CD8-positive, alpha-beta memory T cell (primary cell): ENCODE results near the gene PCDHA6. TPM values are rescaled to one million over a fixed set of nuclear protein-coding genes. Genes with fewer than 3 reads are reported as not detected.
"Not testable (repeated sequence)": the region's sequence is repeated elsewhere in the genome, so short reads cannot be mapped to it uniquely, and the experiment has no call there.

Source experiments
- CTCF ChIA-PET: fragments of 350-600 bp; sonication (Branson Sonifier 250); formaldehyde crosslinking; loops from one replicate; lab custom pipeline; 2021; ENCODE audit warnings: antibody characterized with exemption; lab: Charles Lee
- POLR2A ChIA-PET: fragments of 350-600 bp; sonication (Branson Sonifier 250); formaldehyde crosslinking; loops from one replicate; lab custom pipeline; 2021; ENCODE audit warnings: antibody characterized with exemption; lab: Charles Lee
- DNase-seq, 5 donors: peaks; one replicate each; pipeline versions ENCODE4 v3.0.0 to v3.0.0-alpha.2; 2020 to 2022; ENCODE audit warnings: mixed read lengths in 1 of 5
- H3K27ac ChIP-seq: one replicate; pipeline ENCODE4 v1.7.0; 2013; ENCODE audit warnings: low read depth, mild to moderate bottlenecking, low read length, moderate library complexity
- H3K27me3 ChIP-seq: 2 replicates; pipeline ENCODE4 v1.7.0; 2013; ENCODE audit warnings: low read length, mild to moderate bottlenecking; ENCODE audit not compliant: insufficient read depth, poor library complexity, severe bottlenecking
- H3K36me3 ChIP-seq: 2 replicates; pipeline ENCODE4 v1.7.0; 2013; ENCODE audit warnings: mild to moderate bottlenecking, low read length, moderate library complexity; ENCODE audit not compliant: insufficient read depth
- H3K4me1 ChIP-seq: 2 replicates; pipeline ENCODE4 v1.7.0; 2013; ENCODE audit warnings: mild to moderate bottlenecking, low read length, moderate library complexity; ENCODE audit not compliant: insufficient read depth
- H3K4me3 ChIP-seq: 2 replicates; pipeline ENCODE4 v1.7.0; 2013; ENCODE audit warnings: mild to moderate bottlenecking, low read length
- H3K9me3 ChIP-seq: 2 replicates; pipeline ENCODE4 v1.7.0; 2013; ENCODE audit warnings: mild to moderate bottlenecking, low read length
- H3K27ac Mint-ChIP-seq, 8 donors: one replicate each; pipeline ENCODE4 v1.8.0; 2020 to 2021; ENCODE audit warnings: mixed read lengths in 8 of 8, mild to moderate bottlenecking in 6 of 8, inconsistent platforms in 3 of 8, moderate library complexity in 3 of 8
- H3K27me3 Mint-ChIP-seq, 2 donors: one replicate each; pipeline ENCODE4 v1.8.0; 2020 to 2021; ENCODE audit warnings: mixed read lengths in 2 of 2, mild to moderate bottlenecking in 1 of 2, moderate library complexity in 1 of 2
- H3K36me3 Mint-ChIP-seq, 3 donors: one replicate each; pipeline ENCODE4 v1.8.0; 2020 to 2021; ENCODE audit warnings: mixed read lengths in 3 of 3, inconsistent platforms in 1 of 3, mild to moderate bottlenecking in 1 of 3
- H3K4me1 Mint-ChIP-seq, 3 donors: one replicate each; pipeline ENCODE4 v1.8.0; 2020 to 2021; ENCODE audit warnings: mixed read lengths in 3 of 3, inconsistent platforms in 1 of 3, mild to moderate bottlenecking in 1 of 3
- H3K4me3 Mint-ChIP-seq, 7 donors: one replicate each; pipeline ENCODE4 v1.8.0; 2020 to 2021; ENCODE audit warnings: mixed read lengths in 7 of 7, mild to moderate bottlenecking in 6 of 7, moderate library complexity in 4 of 7, inconsistent platforms in 2 of 7
- H3K9me3 Mint-ChIP-seq, 5 donors: one replicate each; pipeline ENCODE4 v1.8.0; 2020 to 2022; ENCODE audit warnings: mixed read lengths in 5 of 5, mild to moderate bottlenecking in 3 of 5, moderate library complexity in 2 of 5, inconsistent platforms in 1 of 5
- polyA plus RNA-seq: library from polyadenylated mRNA; unstranded; fragments of 300-500 nt; fragmentation: Illumina TruSeq; gene quantifications from one replicate; pipeline ENCODE4 v1.2.3, GENCODE V29; 2021
- total RNA-seq, 2 experiments: library from RNA; stranded (reverse); gene quantifications; one replicate each; pipeline ENCODE4 v1.2.3, GENCODE V29; 2021

PCDHA6 gene
- total and polyA plus RNA-seq, 3 experiments from 2014 or later: not detected

GRCh38 chr5:140862441-140863295, 34.9 kb downstream of the PCDHA6 start:
- H3K27me3 ChIP-seq: no peaks in the 10 kb centered on the region
- no peaks in the 10 kb centered on the region for H3K9me3 ChIP-seq
- Mint-ChIP-seq H3K4me3 (no peak overlapping the region), H3K27me3 (peaks cover 12 to 28% of the 10 kb centered on the region in 2 donors), H3K36me3 (no peaks in the 10 kb centered on the region), H3K27ac (no peak overlapping the region), H3K9me3 (peaks cover 0 to 20% (median 11%) of the 10 kb centered on the region in 5 donors), H3K4me1 (no peaks in the 10 kb centered on the region)
- no peak overlapping the region for H3K27ac ChIP-seq
- H3K4me3 ChIP-seq: no peak overlapping the region
- no peak for DNase-seq
- no peaks in the 10 kb centered on the region for H3K36me3 ChIP-seq
- ChIA-PET CTCF (no interaction called here), POLR2A (no interaction called here)
- no peaks in the 10 kb centered on the region for H3K4me1 ChIP-seq

- Histone ChIP-seq H3K36me3 (no peaks in the 10 kb centered on the region), H3K4me1 (no peaks in the 10 kb centered on the region), H3K9me3 (no peaks in the 10 kb centered on the region), H3K27me3 (no peaks in the 10 kb centered on the region), H3K4me3 (no peak within 1 kb of the TSS), H3K27ac (no peak within 1 kb of the TSS)
- ChIA-PET CTCF (no interaction called here), POLR2A (no interaction called here)
- Mint-ChIP-seq H3K4me3 (no peak within 1 kb of the TSS), H3K36me3 (peaks cover 0 to 4% (median 0%) of the 10 kb centered on the region in 3 donors), H3K27me3 (peaks cover 2 to 24% of the 10 kb centered on the region in 2 donors), H3K27ac (no peak within 1 kb of the TSS), H3K4me1 (no peaks in the 10 kb centered on the region), H3K9me3 (peaks cover 11 to 26% (median 14%) of the 10 kb centered on the region in 5 donors)
- no peak for DNase-seq
Observed at GRCh38 chr5:140868721-140869554, 41.2 kb downstream of the PCDHA6 start, which contains the start of gene PCDHA11. Gene PCDHA11, plus strand, starts transcription at chr5:140868957. Its CDS starts 147 bp downstream, at chr5:140869104.

- no peaks in the 10 kb centered on the region for H3K4me1 ChIP-seq
Observed at GRCh38 chr5:140869555-140869886, 41.8 kb downstream of the PCDHA6 start.

GRCh38 chr5:140870221-140871201, 42.8 kb downstream of the PCDHA6 start:
- peaks cover 10 to 30% of the 10 kb centered on the region in 2 donors for H3K27me3 Mint-ChIP-seq
- Histone ChIP-seq H3K27me3 (no peaks in the 10 kb centered on the region), H3K4me3 (no peak overlapping the region), H3K4me1 (no peaks in the 10 kb centered on the region), H3K9me3 (no peaks in the 10 kb centered on the region), H3K27ac (no peak overlapping the region), H3K36me3 (no peaks in the 10 kb centered on the region)
- ChIA-PET POLR2A (no interaction called here), CTCF (no interaction called here)
- peaks cover 10 to 40% (median 22%) of the 10 kb centered on the region in 5 donors for H3K9me3 Mint-ChIP-seq
- peaks cover 0 to 9% (median 0%) of the 10 kb centered on the region in 3 donors for H3K36me3 Mint-ChIP-seq
- no peak for DNase-seq
- H3K4me3 Mint-ChIP-seq: no peak overlapping the region
- no peak overlapping the region for H3K27ac Mint-ChIP-seq
- H3K4me1 Mint-ChIP-seq: no peaks in the 10 kb centered on the region

More at GRCh38 chr5:140869555-140869886, 41.8 kb downstream of the PCDHA6 start:
- Histone ChIP-seq H3K9me3 (no peaks in the 10 kb centered on the region), H3K4me3 (no peak overlapping the region), H3K36me3 (no peaks in the 10 kb centered on the region), H3K27ac (no peak overlapping the region), H3K27me3 (no peaks in the 10 kb centered on the region)
- Mint-ChIP-seq H3K27me3 (peaks cover 2 to 26% of the 10 kb centered on the region in 2 donors), H3K27ac (no peak overlapping the region), H3K9me3 (peaks cover 11 to 31% (median 14%) of the 10 kb centered on the region in 5 donors), H3K36me3 (peaks cover 0 to 8% (median 0%) of the 10 kb centered on the region in 3 donors), H3K4me1 (no peaks in the 10 kb centered on the region), H3K4me3 (no peak overlapping the region)
- POLR2A ChIA-PET: no interaction called here
- DNase-seq: no peak
- CTCF ChIA-PET: no interaction called here

- H3K27me3 ChIP-seq: peaks cover 4% of the 10 kb centered on the region
- ChIA-PET CTCF (no interaction called here), POLR2A (no interaction called here)
- Mint-ChIP-seq H3K36me3 (peaks cover 0 to 5% (median 0%) of the 10 kb centered on the region in 3 donors), H3K4me1 (no peaks in the 10 kb centered on the region), H3K4me3 (no peak within 1 kb of the TSS), H3K27me3 (peaks cover 30 to 41% of the 10 kb centered on the region in 2 donors), H3K27ac (no peak within 1 kb of the TSS), H3K9me3 (peaks cover 6 to 38% (median 31%) of the 10 kb centered on the region in 5 donors)
- no peak within 1 kb of the TSS for H3K4me3 ChIP-seq
- no peaks in the 10 kb centered on the region for H3K36me3 ChIP-seq
- H3K4me1 ChIP-seq: no peaks in the 10 kb centered on the region
- H3K27ac ChIP-seq: no peak within 1 kb of the TSS
- H3K9me3 ChIP-seq: peaks cover 3% of the 10 kb centered on the region
- no peak for DNase-seq
Observed at GRCh38 chr5:140875085-140876065, 47.6 kb downstream of the PCDHA6 start, which contains the start of gene PCDHA12. Gene PCDHA12, plus strand, starts transcription at chr5:140875308. Its CDS starts 165 bp downstream, at chr5:140875473.

GRCh38 chr5:140876541-140877261, 48.9 kb downstream of the PCDHA6 start:
- H3K27ac ChIP-seq, H3K4me3 Mint-ChIP-seq, H3K27ac Mint-ChIP-seq, POLR2A ChIA-PET, H3K4me1 ChIP-seq, H3K36me3 ChIP-seq, H3K4me3 ChIP-seq, CTCF ChIA-PET, H3K9me3 ChIP-seq, H3K4me1 Mint-ChIP-seq, H3K36me3 Mint-ChIP-seq, H3K27me3 ChIP-seq, DNase-seq: not testable (repeated sequence)
- Mint-ChIP-seq H3K27me3 (peaks cover 35 to 50% of the 10 kb centered on the region in 2 donors), H3K9me3 (peaks cover 14 to 46% (median 36%) of the 10 kb centered on the region in 5 donors)
